Spleen (tissue), 7 donors: ENCODE results near the gene ZNF354C.

Source experiments
- CTCF ChIP-seq, 11 experiments: fragments of 200-600 bp in 7 of 11; fragments of 450-650 bp in 4 of 11; sonication (generic) in 4 of 11; IDR thresholded peaks in 8 of 11; conservative IDR thresholded peaks in 3 of 11; 1 replicate in 7 of 11; 2 replicates in 4 of 11; pipeline versions ENCODE4 v1.4.0 to v1.8.0; 2016 to 2021; ENCODE audit warnings: antibody characterized with exemption in 11 of 11, inconsistent platforms in 4 of 11, mild to moderate bottlenecking in 1 of 11
- POLR2A ChIP-seq, 3 donors: fragments of 450-650 bp; IDR thresholded peaks; one replicate each; pipeline ENCODE4 v1.5.1; 2017; ENCODE audit warnings: antibody characterized with exemption in 3 of 3, mild to moderate bottlenecking in 1 of 3
- POLR2AphosphoS5 ChIP-seq, 3 donors: sonication (generic); formaldehyde crosslinking; IDR thresholded peaks; one replicate each; pipeline ENCODE4 v1.5.1; 2017; ENCODE audit warnings: antibody characterized with exemption in 3 of 3
- donor health status: DM: no; HTN: no; CAD: no; lungs with moderate emphysema.
- donor health status: DM: no; HTN: no; CAD: no.
- donor health status: DM: no; HTN: no; CAD: no.

GRCh38 chr5:179055841-179056240 is 4.3 kb upstream of the ZNF354C start:
- TF ChIP-seq CTCF (IDR thresholded peaks at IDR 0.05 in 8 of 11, conservative IDR thresholded peaks at IDR 0.05 in 3 of 11), result no peak
- TF ChIP-seq POLR2AphosphoS5 (IDR thresholded peaks at IDR 0.05), result no peak
- TF ChIP-seq POLR2A (IDR thresholded peaks at IDR 0.05), result no peak
